Fibroblast of skin of back (primary cell): ENCODE results near the gene B3GALT6.
A peak's percentile ranks its signal among the peaks of the same experiment; 100 is the strongest.
"Not testable (repeated sequence)": the region's sequence is repeated elsewhere in the genome, so short reads cannot be mapped to it uniquely, and the experiment has no call there.

Experiments used
- DNase-seq: peaks from one replicate; pipeline ENCODE4 v3.0.0-alpha.2; 2013

B3GALT6 gene

GRCh38 chr1:1245178-1245816 is 13.3 kb downstream of the B3GALT6 start:
- no peak for DNase-seq

GRCh38 chr1:1245817-1246576 is 14.0 kb downstream of the B3GALT6 start:
- no peak for DNase-seq

GRCh38 chr1:1246577-1247340 is 14.7 kb downstream of the B3GALT6 start, which contains the start of gene C1QTNF12:
C1QTNF12 (minus strand) TSS chr1:1246722; CDS start chr1:1246690, 32 bp downstream.
- no peak for DNase-seq

- no peak for DNase-seq
These were observed 15.4 kb downstream of the B3GALT6 start for GRCh38 chr1:1247341-1247913.

GRCh38 chr1:1248009-1248913 is 16.2 kb downstream of the B3GALT6 start:
- DNase-seq = not testable (repeated sequence)

GRCh38 chr1:1250786-1251284 is 18.8 kb downstream of the B3GALT6 start:
- no peak for DNase-seq

- DNase-seq = no peak
These were observed 21.3 kb downstream of the B3GALT6 start for GRCh38 chr1:1253314-1253713.

GRCh38 chr1:1253972-1254666 is 22.1 kb downstream of the B3GALT6 start:
- DNase-seq = no peak

- DNase-seq = no peak
These were observed 22.6 kb downstream of the B3GALT6 start for GRCh38 chr1:1254667-1254998.

GRCh38 chr1:1255078-1255477 is 23.0 kb downstream of the B3GALT6 start:
- DNase-seq = no peak

- DNase-seq = no peak
These were observed 23.6 kb downstream of the B3GALT6 start for GRCh38 chr1:1255611-1256010.

GRCh38 chr1:1256956-1257871 is 25.2 kb downstream of the B3GALT6 start:
- DNase-seq = no peak

GRCh38 chr1:1259119-1259488 is 27.1 kb downstream of the B3GALT6 start:
- DNase-seq = no peak

GRCh38 chr1:1259540-1259939 is 27.5 kb downstream of the B3GALT6 start:
- no peak for DNase-seq

- peak; percentile 75 for DNase-seq
These were observed 28.0 kb downstream of the B3GALT6 start for GRCh38 chr1:1259951-1260600.

GRCh38 chr1:1260843-1261560 is 29.0 kb downstream of the B3GALT6 start:
- DNase-seq = no peak

- no peak for DNase-seq
These were observed 30.0 kb downstream of the B3GALT6 start for GRCh38 chr1:1262071-1262470.

GRCh38 chr1:1262758-1263157 is 30.7 kb downstream of the B3GALT6 start:
- DNase-seq = no peak

GRCh38 chr1:1264026-1264425 is 32.0 kb downstream of the B3GALT6 start:
- no peak for DNase-seq
